IMR-90 (cell line): ENCODE data around the gene MORF4L1. TPM values are rescaled to one million over a fixed set of nuclear protein-coding genes. Genes with fewer than 3 reads are reported as not detected.

Experiments used
- ATAC-seq: fragments of 200-7000 bp; cut with Tn5 transposase; 2 replicates; pipeline ENCODE4 v1.9.1; 2020; ENCODE audit warnings: low read depth, mild to moderate bottlenecking, moderate library complexity
- BruUV-seq: library from RNA; stranded (reverse); fragments of 400-500 nt; replicated peaks from 2 replicates; lab custom pipeline; 2021; lab: Mats Ljungman, UMichigan
- CTCF ChIA-PET: fragments of 300-600 bp; formaldehyde crosslinking; extraction: SDS; loops from one replicate; lab custom pipeline; 2021; ENCODE audit warnings: antibody characterized with exemption; lab: Yijun Ruan, JAX
- POLR2A ChIA-PET: fragments of 300-600 bp; sonication (Branson Sonifier 250); formaldehyde crosslinking; loops from one replicate; lab custom pipeline; 2022; ENCODE audit warnings: antibody characterized with exemption; ENCODE audit not compliant: unreplicated experiment; lab: Charles Lee
- DNase-seq: peaks from one replicate; pipeline ENCODE4 v3.0.0; 2013
- H2AFZ ChIP-seq: replicated peaks from 2 replicates; pipeline ENCODE3; 2013; ENCODE audit warnings: low read length, mild to moderate bottlenecking; ENCODE audit not compliant: poor library complexity
- H2AK5ac ChIP-seq: 2 replicates; pipeline ENCODE4 v1.6.1; 2013; ENCODE audit warnings: low read depth, low read length, inconsistent platforms
- H2AK9ac ChIP-seq: replicated peaks from 2 replicates; pipeline ENCODE3; 2013; ENCODE audit warnings: mild to moderate bottlenecking, low read depth, low read length, moderate library complexity; ENCODE audit not compliant: poor library complexity
- H2BK120ac ChIP-seq: 2 replicates; pipeline ENCODE4 v1.6.1; 2013; ENCODE audit warnings: low read depth, low read length, inconsistent platforms
- H2BK15ac ChIP-seq: 3 replicates; pipeline ENCODE4 v1.6.1; 2013; ENCODE audit warnings: low read depth, low read length, inconsistent platforms
- H2BK20ac ChIP-seq: 2 replicates; pipeline ENCODE4 v1.6.1; 2013; ENCODE audit warnings: low read depth, mild to moderate bottlenecking, inconsistent platforms, low read length, moderate library complexity
- H2BK5ac ChIP-seq: 2 replicates; pipeline ENCODE4 v1.6.1; 2013; ENCODE audit warnings: mild to moderate bottlenecking, low read depth, low read length, inconsistent platforms; ENCODE audit not compliant: poor library complexity, severe bottlenecking
- H3K14ac ChIP-seq: replicated peaks from 2 replicates; pipeline ENCODE4 v1.6.1; 2013; ENCODE audit warnings: low read depth, low read length, inconsistent platforms
- H3K18ac ChIP-seq: 2 replicates; pipeline ENCODE4 v1.6.1; 2013; ENCODE audit warnings: low read depth, low read length, control low read depth
- H3K23ac ChIP-seq: 2 replicates; pipeline ENCODE4 v1.6.1; 2013; ENCODE audit warnings: low read depth, low read length, inconsistent platforms
- H3K27ac ChIP-seq: 2 replicates; pipeline ENCODE4 v1.5.1; 2013; ENCODE audit warnings: mild to moderate bottlenecking, control low read depth, low read length; ENCODE audit not compliant: insufficient read depth
- H3K27me3 ChIP-seq: 2 replicates; pipeline ENCODE4 v1.6.1; 2013; ENCODE audit warnings: low read length; ENCODE audit not compliant: control insufficient read depth, insufficient read depth
- H3K36me3 ChIP-seq: 2 replicates; pipeline ENCODE4 v1.6.1; 2013; ENCODE audit warnings: low read length, mixed read lengths; ENCODE audit not compliant: control insufficient read depth, insufficient read depth
- H3K4ac ChIP-seq: 2 replicates; pipeline ENCODE4 v1.6.1; 2013; ENCODE audit warnings: low read depth, low read length, inconsistent platforms
- H3K4me1 ChIP-seq: 2 replicates; pipeline ENCODE4 v1.6.1; 2013; ENCODE audit warnings: low read length, mixed read lengths; ENCODE audit not compliant: control insufficient read depth, insufficient read depth
- H3K4me2 ChIP-seq: 2 replicates; pipeline ENCODE4 v1.6.1; 2013; ENCODE audit warnings: low read depth, mild to moderate bottlenecking, control low read depth, low read length, moderate library complexity
- H3K4me3 ChIP-seq: 2 replicates; pipeline ENCODE4 v1.5.1; 2013; ENCODE audit warnings: low read depth, mild to moderate bottlenecking, control low read depth, low read length, moderate library complexity; ENCODE audit not compliant: insufficient read depth
- H3K56ac ChIP-seq: 2 replicates; pipeline ENCODE4 v1.6.1; 2013; ENCODE audit warnings: low read length, inconsistent platforms; ENCODE audit not compliant: insufficient read depth; ENCODE audit errors: extremely low read depth
- H3K79me1 ChIP-seq, 2 experiments: 2 replicates each; pipeline ENCODE4 v1.6.1; 2013; ENCODE audit warnings: low read length in 2 of 2, inconsistent platforms in 1 of 2, low read depth in 1 of 2
- H3K9ac ChIP-seq: 2 replicates; pipeline ENCODE4 v1.6.1; 2013; ENCODE audit warnings: low read depth, low read length, control low read depth
- H3K9me1 ChIP-seq: 2 replicates; pipeline ENCODE4 v1.6.1; 2013; ENCODE audit warnings: low read length, inconsistent platforms; ENCODE audit not compliant: insufficient read depth
- H3K9me3 ChIP-seq: 2 replicates; pipeline ENCODE4 v1.6.1; 2013; ENCODE audit warnings: low read length; ENCODE audit not compliant: control insufficient read depth, insufficient read depth
- H4K20me1 ChIP-seq: 2 replicates; pipeline ENCODE4 v1.6.1; 2013; ENCODE audit warnings: low read length, inconsistent platforms; ENCODE audit not compliant: insufficient read depth
- H4K5ac ChIP-seq: 2 replicates; pipeline ENCODE4 v1.6.1; 2013; ENCODE audit warnings: mild to moderate bottlenecking, low read depth, low read length, control low read depth
- H4K8ac ChIP-seq, 2 experiments: 2 replicates each; pipeline ENCODE4 v1.6.1; 2013; ENCODE audit warnings: low read depth in 2 of 2, low read length in 2 of 2, control low read depth in 1 of 2, inconsistent platforms in 1 of 2
- H4K91ac ChIP-seq: 2 replicates; pipeline ENCODE4 v1.6.1; 2013; ENCODE audit warnings: low read depth, low read length, inconsistent platforms; ENCODE audit not compliant: insufficient read depth
- BHLHE40 ChIP-seq: fragments of 150-350 bp; IDR thresholded peaks from 2 replicates; pipeline ENCODE4 v1.6.1; 2016; ENCODE audit warnings: mild to moderate bottlenecking, low read depth, low read length
- CEBPB ChIP-seq: IDR thresholded peaks from 2 replicates; pipeline ENCODE4 v1.6.1; 2012; ENCODE audit warnings: low read depth, low read length, improper control_type of control experiment
- MAFK ChIP-seq: IDR thresholded peaks from 2 replicates; pipeline ENCODE4 v1.6.1; 2012; ENCODE audit warnings: low read depth, low read length, improper control_type of control experiment
- MAZ ChIP-seq: IDR thresholded peaks from 2 replicates; pipeline ENCODE4 v1.6.1; 2012; ENCODE audit warnings: low read depth, mild to moderate bottlenecking, low read length, improper control_type of control experiment, moderate library complexity, borderline replicate concordance
- MXI1 ChIP-seq: IDR thresholded peaks from 2 replicates; pipeline ENCODE4 v1.6.1; 2012; ENCODE audit warnings: low read depth, mild to moderate bottlenecking, low read length, moderate library complexity, borderline replicate concordance
- NFE2L2 ChIP-seq: fragments of 150-350 bp; IDR thresholded peaks from 2 replicates; pipeline ENCODE4 v1.6.1; 2016; ENCODE audit warnings: low read depth, mild to moderate bottlenecking, low read length
- POLR2A ChIP-seq: IDR thresholded peaks from 2 replicates; pipeline ENCODE4 v1.6.1; 2012; ENCODE audit warnings: mild to moderate bottlenecking, low read depth, low read length
- RCOR1 ChIP-seq: IDR thresholded peaks from 2 replicates; pipeline ENCODE4 v1.6.1; 2012; ENCODE audit warnings: mild to moderate bottlenecking, low read length, improper control_type of control experiment; ENCODE audit not compliant: insufficient replicate concordance
- RFX5 ChIP-seq: IDR thresholded peaks from 2 replicates; pipeline ENCODE4 v1.8.0; 2012; ENCODE audit warnings: low read depth, mild to moderate bottlenecking, low read length, moderate library complexity
- WGBS, 2 experiments: methylation state at CpG; one replicate each; pipeline versions ENCODE4 v1.1.5 to v1.1.7; 2013; ENCODE audit warnings: missing lambda C conversion rate in 2 of 2; ENCODE audit not compliant: insufficient read length in 1 of 2; ENCODE audit errors: extremely low coverage in 2 of 2; 5-methylcytosine and 5-hydroxymethylcytosine counted together
- dilution Hi-C: fragments of 300-500 bp; cut with HindIII; formaldehyde crosslinking; loops from one replicate; pipeline ENCODE4 v1.14.3; 2018; ENCODE audit warnings: low sequenced_read_pairs; ENCODE audit not compliant: unreplicated experiment
- in situ Hi-C: fragments of 300-500 bp; cut with MboI; formaldehyde crosslinking; loops from 3 replicates; pipeline ENCODE4 v1.14.3; 2019; ENCODE audit warnings: low sequenced_read_pairs, inconsistent platforms, mixed read lengths
- intact Hi-C: fragments of 100-400 bp; cut with micrococcal nuclease; formaldehyde crosslinking; loops from 2 replicates; pipeline ENCODE4 v1.10.0; 2022
- polyA plus RNA-seq, 3 experiments: library from polyadenylated mRNA; depleted of rRNA; stranded (reverse); fragments of >200 nt; gene quantifications; 2 replicates each; pipeline ENCODE4 v1.2.3, GENCODE V29; 2012; ENCODE audit warnings: low replicate concordance in 1 of 3
- total RNA-seq: library from RNA; depleted of rRNA; stranded (reverse); fragments of >200 nt; gene quantifications from 2 replicates; pipeline ENCODE4 v1.2.3, GENCODE V29; 2012
- TF ChIP-seq, protein P1 (sequence below): fragments of 150-350 bp; IDR thresholded peaks from 2 replicates; pipeline ENCODE4 v1.6.1; 2017; ENCODE audit warnings: mild to moderate bottlenecking, antibody characterized with exemption, low read length, low read depth

The MORF4L1 gene
- total and polyA plus RNA-seq, 2 of the 4 experiments (the other 2 are of a cell fraction), result 217 to 392 TPM

DNA sequence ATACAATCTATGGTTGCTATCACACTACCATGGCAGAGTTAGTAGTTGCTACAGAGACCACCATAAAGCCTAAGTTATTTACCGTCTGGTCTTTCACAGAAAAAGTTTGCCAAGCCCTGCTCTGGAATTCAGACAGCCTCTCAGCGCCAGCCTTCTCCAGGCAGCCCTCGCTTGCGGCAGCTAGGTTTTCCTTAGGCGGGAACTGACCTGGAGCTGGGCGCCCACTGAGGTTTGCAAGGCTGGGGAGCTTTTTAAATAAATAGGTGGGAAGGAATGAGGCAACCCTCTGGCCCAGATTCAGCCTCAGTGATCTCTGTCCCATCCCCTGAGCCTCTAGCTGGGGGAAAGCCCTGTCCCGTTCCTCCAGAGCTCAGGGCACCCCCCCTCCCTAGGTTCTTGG, 71.0 kb downstream of the MORF4L1 start:
- Histone ChIP-seq H4K8ac (no peak overlapping the region), H2BK15ac (no peak overlapping the region), H4K91ac (no peak overlapping the region), H3K27ac (no peak overlapping the region), H3K4me2 (no peak overlapping the region), H3K27me3 (peaks cover 37% of the 10 kb centered on the region), H2AK9ac (no peak overlapping the region), H4K5ac (no peak overlapping the region), H2BK20ac (no peak overlapping the region), H3K9ac (no peak overlapping the region), H3K9me3 (no peaks in the 10 kb centered on the region), H2BK120ac (no peak overlapping the region), H3K56ac (no peak overlapping the region), H2AK5ac (no peak overlapping the region), H3K9me1 (no peaks in the 10 kb centered on the region), H3K36me3 (no peaks in the 10 kb centered on the region), H3K14ac (no peak overlapping the region), H3K4me3 (no peak overlapping the region), H3K79me1 (no peaks in the 10 kb centered on the region), H2BK5ac (no peak overlapping the region), H3K4me1 (peaks cover 2% of the 10 kb centered on the region; the same call in 1 of the 2 replicates), H2AFZ (no peak overlapping the region), H3K18ac (no peak overlapping the region), H4K20me1 (no peaks in the 10 kb centered on the region), H3K23ac (no peak overlapping the region), H3K4ac (no peak overlapping the region)
- in situ Hi-C loops, result no loop called here
- WGBS, 2 experiments, result no CpG with 5 or more reads among the region's 7 CpGs
- ChIA-PET POLR2A (no interaction called here), CTCF (no interaction called here)
- intact Hi-C loops, result no loop called here
- no peak for DNase-seq
- dilution Hi-C loops, result no loop called here
- BruUV-seq, result no TSS peak
- ATAC-seq, result no peak
- TF ChIP-seq CEBPB (no peak), POLR2A (no peak), NFE2L2 (no peak), MXI1 (no peak), RCOR1 (no peak), RFX5 (no peak), MAFK (no peak), MAZ (no peak), BHLHE40 (no peak)
- TF ChIP-seq, protein P1, sequence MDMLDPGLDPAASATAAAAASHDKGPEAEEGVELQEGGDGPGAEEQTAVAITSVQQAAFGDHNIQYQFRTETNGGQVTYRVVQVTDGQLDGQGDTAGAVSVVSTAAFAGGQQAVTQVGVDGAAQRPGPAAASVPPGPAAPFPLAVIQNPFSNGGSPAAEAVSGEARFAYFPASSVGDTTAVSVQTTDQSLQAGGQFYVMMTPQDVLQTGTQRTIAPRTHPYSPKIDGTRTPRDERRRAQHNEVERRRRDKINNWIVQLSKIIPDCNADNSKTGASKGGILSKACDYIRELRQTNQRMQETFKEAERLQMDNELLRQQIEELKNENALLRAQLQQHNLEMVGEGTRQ, result no peak
